HG02798 (cell line): ENCODE data around the gene NTSR2.
"Not testable (repeated sequence)": the region's sequence is repeated elsewhere in the genome, so short reads cannot be mapped to it uniquely, and the experiment has no call there.

Source experiments
- ATAC-seq: cut with Tn5 transposase; IDR thresholded peaks from one replicate; pipeline ENCODE4 v1.9.1; 2021; ENCODE audit warnings: mild to moderate bottlenecking; ENCODE audit not compliant: unreplicated experiment, poor library complexity

NTSR2 gene

DNA sequence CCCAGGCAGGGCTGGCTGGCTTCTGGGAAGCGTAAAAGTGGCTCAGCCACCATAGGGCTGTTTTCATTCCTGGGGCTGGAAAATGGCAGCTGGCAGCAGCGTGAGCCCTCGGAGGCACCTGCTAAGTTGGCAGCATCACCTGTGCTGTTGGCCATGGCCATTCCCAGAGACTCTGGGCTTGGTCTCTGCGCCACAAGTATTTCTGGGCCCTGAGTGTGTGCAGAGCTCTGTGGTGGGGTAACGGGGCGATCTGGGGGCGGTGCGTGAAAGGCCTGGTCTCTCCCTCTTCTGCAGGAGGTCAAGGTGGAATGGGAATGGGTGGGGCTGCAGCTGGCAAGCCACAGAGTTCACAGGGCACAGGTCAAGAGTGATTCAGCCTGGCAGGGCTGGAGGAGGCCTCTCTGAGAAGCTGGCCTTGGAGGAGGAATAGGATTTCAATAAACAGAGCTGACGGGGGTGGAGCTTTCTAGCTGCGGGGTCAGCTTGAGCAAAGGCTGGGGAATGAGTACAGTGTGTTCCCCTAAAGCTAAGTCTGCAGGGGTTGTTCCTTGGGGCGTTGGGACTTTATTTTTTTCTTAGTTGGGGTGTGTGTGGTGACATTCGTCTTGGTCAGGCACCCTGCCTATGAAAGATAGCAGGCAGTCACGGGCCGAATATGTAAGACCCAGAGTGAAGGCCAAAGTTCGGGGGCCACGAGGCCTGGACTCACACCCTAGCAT, 10.3 kb upstream of the NTSR2 start:
- ATAC-seq = no peak

GRCh38 chr2:11679486-11680181, 9.6 kb upstream of the NTSR2 start:
- ATAC-seq = no peak

GRCh38 chr2:11679016-11679415, 9.0 kb upstream of the NTSR2 start:
- no peak for ATAC-seq

- ATAC-seq = no peak
Measured at GRCh38 chr2:11678306-11678960, 8.4 kb upstream of the NTSR2 start.

DNA sequence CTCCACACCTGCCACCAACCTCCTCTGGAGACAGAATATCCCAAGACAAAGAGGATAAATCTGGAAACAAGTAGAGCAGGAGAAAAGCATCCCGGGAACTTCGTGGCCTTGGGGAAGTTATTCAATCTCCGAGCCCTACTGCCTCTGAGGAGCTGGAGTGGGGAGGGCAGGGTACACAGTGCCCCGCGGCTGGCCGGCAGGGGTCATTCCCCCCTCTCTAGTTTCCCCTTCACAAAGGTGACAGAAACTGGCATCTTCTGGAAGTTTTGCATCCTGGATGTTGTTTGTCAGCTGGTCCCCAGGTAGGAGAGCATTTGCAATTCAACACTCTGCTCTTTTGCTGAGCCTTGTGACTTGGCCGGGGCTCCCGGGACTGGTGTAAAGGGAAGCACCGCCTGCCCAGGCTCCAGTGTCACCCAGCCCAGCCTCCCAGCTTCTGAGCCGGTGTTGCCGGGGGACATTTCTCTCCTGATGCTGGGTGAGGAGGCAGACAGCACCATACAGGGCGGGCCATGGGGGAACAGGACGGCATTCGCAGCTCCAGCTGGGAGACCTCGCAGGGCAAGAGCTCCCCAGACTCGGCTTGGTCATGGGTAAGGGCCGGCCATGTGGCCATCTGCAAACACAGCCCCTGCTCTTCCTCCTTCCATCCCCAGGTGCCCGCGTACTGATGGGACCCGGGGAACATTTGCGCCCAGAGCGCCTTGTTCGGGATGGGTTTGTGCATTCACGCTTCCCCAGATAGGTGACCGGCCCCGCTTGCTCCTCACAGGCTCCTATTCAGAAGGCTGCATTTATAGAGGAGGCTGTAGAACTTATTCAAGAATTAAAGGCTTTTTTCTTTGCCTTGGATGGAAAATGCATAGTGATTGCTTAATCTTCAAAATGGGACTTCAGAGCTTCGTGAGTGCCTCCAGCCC, 7.4 kb upstream of the NTSR2 start:
- no peak for ATAC-seq

DNA sequence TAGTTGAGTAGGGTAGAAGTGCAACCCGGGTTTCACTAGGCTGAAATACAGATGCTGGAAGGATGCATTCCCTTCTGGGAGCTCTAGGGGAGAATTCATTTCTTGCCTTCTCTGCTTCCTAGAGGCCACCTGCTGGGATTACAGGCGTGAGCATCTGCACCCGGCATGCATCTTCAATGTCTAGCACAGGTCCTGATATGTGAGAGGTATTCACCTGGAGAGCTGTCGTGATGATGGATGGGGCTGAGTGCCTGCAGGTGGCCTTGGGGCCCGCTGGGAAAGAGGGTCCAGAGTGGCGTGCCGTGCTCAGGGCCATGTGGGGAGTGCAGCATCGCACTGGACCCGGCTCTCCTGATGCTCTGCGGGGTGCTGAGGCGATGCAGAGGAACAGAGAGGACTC, 6.6 kb upstream of the NTSR2 start:
- ATAC-seq = no peak

- ATAC-seq = no peak
Measured at GRCh38 chr2:11675423-11676112, 5.6 kb upstream of the NTSR2 start.

DNA sequence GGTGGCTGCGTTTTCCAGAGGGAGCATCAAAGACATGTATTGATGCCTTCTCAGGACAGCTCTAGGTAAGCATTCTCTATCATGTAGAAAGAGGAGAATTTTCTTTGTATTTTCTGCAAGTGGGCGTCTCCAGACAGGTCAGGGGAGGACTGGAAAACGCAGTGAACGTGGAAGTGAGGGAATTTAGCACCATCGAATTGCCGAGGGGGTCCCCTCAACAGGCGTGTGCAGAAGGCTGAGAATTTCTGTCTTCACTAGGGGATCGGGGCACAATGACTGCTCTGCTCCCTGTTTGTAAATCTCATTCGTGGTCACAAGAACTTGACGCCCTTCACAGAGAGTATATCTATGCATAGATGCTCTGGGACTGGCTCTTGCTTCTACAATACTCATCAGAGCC, 5.0 kb upstream of the NTSR2 start:
- ATAC-seq = no peak

- ATAC-seq = no peak
Measured at GRCh38 chr2:11672407-11672806, 2.4 kb upstream of the NTSR2 start.

- ATAC-seq = no peak
Measured at GRCh38 chr2:11667866-11668637, 1.9 kb downstream of the NTSR2 start.

DNA sequence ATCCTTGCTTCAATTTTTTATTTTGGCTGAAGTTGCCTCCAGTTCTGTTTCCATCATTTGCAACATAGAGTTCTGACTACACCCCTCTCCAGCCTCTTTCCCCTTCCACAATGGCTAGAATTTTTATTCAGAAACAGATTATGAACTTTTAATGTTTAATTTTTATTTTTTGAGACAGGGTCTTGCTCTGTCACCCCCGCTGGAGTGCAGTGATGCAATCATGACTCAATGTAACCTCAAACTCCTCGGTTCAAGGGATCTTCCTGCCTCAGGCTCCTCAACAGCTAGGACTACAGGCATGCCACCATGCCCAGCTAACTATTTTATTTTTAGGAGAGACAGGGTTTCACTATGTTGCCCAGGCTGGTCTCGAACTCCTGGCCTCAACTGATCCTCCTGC, 2.8 kb downstream of the NTSR2 start:
- no peak for ATAC-seq

- ATAC-seq = no peak
Measured at GRCh38 chr2:11665510-11666362, 4.3 kb downstream of the NTSR2 start.

- ATAC-seq = no peak
Measured at GRCh38 chr2:11665028-11665427, 5.0 kb downstream of the NTSR2 start.

DNA sequence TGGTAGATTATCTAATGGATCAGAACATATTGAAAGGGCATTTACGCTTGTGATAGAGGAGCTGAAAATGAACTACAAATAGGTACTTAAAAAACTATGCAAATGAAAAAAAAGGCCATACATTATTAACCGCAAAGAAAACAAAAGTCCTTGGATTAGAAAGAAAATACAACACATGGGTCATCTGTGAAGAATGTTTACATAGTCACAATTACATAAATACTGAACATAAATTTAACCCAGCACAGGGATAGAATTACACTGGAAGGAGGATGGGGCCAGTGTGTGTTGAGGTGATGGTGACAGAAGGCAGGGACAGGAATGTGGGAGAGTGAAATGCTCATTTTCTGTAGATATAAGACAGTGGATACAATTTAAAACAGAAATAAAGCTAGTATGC, 6.6 kb downstream of the NTSR2 start:
- ATAC-seq = no peak

- no peak for ATAC-seq
Measured at GRCh38 chr2:11662882-11663281, 7.1 kb downstream of the NTSR2 start.

DNA sequence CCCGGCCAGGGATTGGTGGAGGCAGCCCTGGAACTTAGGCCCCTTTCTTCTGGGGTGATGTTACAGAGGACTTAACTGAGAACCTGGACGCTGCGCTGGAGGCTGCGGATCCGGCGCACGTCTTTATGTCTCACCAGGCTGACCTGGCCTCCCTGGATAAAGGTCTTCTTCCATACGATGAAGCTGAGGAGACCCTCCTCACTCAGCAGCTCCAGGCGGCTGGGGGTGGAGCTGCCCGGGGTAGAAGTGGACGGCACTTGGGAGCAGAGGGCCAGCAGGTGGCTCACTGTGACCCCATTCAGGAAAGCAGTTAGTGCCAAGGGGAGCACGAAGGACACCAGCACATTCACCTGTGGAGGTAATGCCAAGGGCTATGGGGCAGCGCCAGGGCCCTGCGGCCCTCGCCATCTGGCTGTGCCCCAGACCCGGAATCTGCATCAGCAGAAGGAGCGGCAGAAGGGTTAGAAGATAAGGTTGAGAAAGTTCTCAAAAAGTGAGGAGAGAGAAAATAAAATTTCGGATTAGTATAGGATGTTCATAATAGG, 8.0 kb downstream of the NTSR2 start:
- no peak for ATAC-seq

DNA sequence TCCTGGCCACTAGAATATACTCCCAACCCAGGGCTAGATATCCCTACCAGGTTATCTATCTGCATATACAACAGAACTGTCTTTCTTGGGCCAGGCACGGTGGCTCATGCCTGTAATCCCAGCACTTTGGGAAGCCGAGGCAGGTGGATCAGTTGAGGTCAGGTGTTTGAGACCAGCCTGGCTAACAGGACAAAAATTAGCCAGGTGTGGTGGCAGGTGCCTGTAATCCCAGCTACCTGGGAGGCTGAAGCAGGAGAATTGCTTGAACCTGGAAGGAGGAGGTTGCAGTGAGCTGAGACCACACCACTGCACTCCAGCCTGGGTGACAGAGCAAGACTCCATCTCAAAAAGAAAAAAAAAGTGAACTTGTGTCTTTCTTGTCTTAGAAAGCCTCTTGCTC, 9.6 kb downstream of the NTSR2 start:
- not testable (repeated sequence) for ATAC-seq

DNA sequence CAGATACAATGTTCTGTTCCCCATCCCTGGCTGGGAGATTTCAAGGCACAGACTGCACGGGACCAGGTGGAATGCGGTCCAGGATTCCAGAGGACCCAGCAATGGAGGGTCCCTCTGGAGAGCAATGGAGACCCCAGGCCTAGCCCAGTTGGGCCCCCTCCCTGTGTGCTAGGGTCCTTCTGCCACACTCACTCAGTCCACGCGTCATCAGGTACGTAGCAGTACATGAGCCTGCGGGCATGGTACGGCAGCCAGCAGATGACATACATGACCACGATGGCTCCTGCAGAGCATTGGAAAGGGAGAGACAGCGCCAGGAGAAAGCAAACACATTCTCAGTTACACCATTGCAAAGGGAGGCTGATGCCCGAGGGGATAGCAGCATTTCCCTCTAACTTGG, 10.1 kb downstream of the NTSR2 start:
- no peak for ATAC-seq
